Measurements from ENCODE around the gene ARID1B.

Gene ARID1B

DNA sequence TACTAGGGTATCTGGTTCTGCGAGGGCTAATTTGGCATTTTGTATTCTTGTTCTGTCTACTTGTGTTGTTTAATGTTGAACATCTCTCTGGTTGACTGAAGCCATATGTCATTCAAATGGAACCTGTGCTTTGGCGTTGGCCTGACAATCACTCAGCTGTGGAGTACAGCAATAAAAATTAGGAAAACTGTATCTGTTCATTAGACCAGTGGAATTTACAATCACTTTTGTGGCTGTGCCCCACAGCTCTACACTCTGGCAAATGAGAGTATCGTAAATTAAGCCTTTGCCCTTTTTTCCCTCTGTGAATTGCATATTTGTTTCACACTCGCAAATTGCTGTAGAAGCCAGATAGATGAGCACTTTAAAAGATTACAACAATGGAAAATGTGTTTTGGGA, 102.0 kb downstream of the ARID1B start:
- DNase-seq (ENCODE audit: low read depth), result no peak

DNA sequence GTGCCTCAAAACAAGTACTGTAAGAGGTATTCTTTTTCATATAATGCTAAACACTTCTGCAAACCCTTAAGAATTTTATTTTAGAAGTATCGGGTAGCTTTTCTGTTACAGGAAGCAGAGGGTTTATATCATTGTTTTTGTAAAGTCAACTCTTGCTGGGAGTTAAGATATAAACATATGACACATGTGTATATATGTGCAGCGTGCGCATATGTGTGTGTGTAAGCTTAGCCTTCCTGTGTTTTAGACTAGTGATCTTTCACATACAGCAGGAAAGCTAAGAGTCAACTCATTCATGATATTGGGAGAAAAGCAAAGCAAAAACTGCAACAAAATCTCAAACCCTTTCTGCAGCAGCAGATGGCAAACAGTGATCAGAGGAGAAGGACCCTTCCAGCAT, 102.4 kb downstream of the ARID1B start:
- no peak for DNase-seq (ENCODE audit: low read depth)

DNA sequence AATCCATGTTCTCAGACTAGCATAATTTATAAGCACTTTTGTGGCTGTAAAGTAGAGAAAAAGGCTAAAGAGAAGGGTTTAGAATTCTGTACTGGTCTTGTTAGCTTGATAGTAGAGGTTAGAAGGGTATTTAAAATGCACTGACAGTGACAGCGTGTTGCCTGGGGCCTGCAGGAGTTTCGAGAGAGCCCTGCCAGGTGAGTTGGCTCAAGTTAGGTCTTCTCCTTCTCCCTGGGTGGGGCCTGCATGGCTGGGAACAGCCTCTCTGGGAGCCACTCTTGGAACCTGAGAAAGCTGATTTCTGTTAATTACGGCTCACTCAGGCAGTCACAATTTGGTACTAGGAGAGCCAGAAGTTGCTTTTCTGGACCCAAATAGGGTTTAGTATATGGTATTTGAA, 103.7 kb downstream of the ARID1B start:
- no peak for DNase-seq (ENCODE audit: low read depth)

DNA sequence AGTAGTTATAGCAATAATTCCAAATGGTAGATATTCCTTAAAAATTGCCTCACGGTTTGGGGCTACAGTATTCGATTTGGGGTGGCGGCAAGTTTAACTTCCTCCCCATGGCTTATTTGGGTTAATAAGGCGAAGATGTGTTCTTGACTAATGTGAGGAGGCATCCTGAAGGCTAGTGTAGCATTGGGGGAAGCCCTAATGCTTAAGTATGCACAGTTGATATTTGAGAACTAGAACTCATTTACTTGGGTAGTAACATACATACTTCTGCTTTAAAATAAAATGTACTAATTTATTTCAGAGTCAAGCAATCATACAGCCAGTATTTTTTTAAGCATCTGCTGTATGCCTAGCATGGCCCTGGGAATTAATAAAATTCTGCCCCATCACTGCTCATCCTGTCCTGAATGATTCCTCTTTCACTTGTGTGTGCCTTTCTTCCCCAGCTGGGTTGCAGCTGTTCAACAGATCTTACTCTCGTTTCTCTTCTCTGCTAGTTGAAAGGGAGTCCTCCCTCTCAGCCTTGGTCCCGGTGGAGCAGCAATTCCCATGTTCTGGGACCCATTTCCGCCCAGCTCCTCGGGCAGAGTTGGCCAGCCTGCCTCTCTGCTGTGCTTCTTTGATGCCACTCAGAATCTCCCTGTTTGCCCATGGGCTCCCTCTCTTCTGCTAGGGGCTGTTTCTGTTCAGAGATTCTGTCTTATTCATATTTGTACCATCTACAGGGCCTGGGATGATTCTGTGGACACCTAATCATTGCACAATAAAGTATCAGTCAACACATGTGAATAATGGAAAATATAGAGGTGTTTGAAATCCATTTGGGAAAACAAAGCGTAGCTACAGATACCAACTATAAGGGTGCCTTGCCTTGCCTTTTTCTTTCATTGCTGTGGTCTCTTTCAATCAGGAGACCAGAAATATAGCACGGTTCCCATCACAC, 104.8 kb downstream of the ARID1B start:
- DNase-seq (ENCODE audit: low read depth), result no peak

DNA sequence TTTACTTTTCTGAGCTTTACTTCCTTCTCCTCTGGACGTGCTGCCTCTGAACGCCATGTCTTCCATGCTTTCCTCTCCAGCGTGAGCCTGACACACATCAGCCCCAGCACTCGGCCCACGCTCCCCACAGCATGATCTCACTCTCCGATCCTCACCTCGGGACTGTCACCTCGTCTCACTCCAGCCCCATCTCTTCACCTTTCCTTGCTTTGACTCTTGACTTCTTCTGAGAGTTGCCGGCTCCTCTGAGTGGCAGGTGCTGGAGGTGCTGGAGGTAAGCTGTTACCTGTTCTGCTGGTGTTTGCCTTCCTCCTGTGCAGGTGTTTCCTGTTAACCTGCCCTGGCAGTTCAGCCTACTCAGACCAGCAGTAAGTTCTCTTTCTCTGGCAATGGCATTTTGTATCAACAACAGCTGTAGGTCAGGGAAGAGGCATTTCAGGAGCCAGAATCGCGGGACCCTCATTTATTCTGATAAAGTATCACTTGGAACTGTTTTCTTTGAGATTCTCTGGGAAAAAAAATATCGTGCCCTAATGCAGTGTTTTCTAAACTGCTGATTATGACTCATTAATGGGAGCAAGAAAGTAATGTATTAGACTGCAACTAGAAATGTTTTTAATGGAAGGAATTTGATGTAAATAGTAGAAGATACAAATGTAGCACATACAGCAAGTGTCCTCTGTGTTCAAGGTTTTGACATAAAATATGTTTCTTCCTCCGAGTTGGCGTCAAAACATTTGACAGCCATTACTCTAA, 106.5 kb downstream of the ARID1B start:
- DNase-seq (ENCODE audit: low read depth), result no peak

DNA sequence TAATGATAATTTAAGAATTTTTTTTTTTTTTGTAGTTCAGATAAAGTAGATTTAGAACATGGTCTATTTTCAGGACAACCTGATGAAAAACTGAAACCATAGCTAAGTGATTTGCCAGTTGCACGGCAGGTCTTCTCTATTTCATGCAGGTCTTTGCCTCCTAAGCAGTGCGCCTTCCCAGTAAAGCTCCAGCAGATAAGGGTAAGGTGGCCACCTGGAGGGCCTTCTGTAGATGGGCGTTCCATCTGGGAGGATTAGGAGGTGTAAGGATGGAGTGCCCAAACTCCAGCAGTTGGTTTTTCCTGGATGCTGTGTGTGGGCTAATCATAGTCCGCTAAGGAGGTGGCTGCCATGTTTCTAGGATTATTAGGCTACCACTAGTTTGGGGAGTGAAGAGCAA, 107.1 kb downstream of the ARID1B start:
- no peak for DNase-seq (ENCODE audit: low read depth)

DNA sequence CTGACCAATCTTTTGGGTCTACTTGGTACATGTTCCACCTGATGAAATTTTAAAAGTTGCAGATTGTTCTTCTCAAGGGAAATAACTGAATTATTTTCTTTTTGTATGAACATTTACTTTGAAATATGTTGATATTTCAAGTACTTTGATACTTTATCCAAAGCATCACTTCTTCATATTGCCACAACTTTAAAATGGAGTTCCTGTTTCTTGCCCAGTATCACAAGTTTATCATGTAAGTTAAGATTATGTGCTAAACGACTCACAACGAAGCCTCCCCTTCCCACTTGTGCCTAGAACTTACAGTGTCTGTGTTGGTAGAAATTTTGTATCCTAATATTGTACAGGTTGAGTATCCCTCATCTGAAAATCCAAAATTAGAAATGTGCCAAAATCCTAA, 108.4 kb downstream of the ARID1B start:
- DNase-seq (ENCODE audit: low read depth), result no peak

DNA sequence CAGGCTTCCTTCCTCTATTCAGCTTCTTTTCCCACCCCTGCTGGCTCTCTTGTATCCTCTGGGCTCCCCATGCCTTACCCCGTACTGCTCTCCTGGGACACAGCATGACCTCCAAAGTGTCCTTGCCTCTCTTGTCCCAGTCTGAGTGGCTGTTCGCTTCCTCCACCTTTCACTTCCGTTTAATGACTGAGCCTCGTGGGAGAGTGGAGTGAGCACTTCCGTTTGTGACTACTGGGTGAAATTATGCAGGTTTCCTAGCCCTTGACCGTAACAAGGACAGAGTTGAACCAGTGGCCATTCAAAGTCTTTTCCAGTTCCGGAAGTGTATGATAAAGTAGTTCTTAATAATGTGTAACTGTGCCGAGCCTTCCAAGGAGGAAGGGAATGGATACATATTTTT, 109.2 kb downstream of the ARID1B start:
- no peak for DNase-seq (ENCODE audit: low read depth)

DNA sequence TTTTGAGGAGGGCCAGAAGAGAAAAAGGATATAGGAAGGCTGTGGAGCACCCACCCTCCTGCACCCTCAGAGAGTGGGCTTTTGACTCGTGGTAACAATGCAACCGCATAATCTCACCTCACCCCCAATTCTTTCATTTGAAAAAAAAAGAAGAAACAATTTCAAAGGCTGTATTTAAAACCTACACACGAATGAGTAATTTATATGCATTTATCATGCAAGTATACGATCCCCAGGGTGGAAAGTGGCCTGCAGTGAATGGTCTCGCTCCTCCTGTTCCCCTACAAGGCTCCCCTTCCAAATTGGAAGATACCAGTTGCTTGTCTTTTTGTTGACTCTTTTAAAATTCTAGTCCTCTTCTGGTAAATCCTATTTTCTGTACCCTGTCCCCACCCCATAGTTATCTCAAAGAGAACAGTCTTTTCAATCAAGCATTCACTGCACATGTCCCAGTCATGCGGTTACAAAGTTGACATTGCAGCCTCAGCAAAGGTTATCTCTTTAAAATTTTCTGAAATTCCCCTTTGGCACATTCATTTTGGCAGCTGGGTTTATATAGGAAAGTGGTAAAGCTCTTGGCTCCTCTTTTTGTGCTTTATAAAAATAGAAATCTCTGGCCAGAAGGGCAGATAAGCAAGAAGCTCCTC, 110.6 kb downstream of the ARID1B start:
- no peak for DNase-seq (ENCODE audit: low read depth)

DNA sequence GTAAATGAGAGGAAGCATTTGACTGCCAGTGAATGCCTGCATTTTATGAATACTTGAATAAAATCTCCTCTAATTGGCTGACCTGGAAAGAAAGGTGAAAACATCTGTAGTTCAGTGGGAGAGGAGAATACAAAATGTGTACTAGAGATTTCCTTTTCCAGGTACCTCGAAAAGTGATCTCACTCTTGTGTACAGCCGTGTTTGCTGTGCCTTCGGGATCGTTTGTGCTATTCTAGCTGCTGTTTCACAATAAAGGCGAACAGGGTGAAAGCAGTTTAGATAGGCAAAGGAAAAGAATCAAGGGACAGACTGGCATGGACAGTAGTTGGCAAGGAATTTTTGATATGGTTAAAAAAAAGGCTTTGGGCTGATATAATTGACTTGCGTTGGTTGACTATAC, 112.3 kb downstream of the ARID1B start:
- no peak for DNase-seq (ENCODE audit: low read depth)

DNA sequence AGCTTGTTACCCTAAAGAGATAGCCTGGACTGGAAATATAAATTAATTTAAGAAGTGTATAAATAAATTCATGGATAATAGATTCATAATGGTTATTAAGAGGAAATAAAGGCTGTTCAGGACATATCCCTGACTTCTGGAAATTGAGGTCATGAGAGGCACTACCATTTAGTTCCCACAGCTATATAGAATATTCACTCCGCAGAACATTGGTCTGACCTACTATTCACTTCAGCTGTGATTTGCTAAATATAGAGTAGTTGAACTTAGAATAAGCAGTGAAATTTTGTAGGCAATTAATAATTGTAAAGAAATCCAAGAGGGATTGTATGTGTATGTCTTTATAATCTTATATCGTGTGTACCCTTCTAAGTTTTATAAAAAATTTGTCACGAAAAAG, 112.8 kb downstream of the ARID1B start:
- no peak for DNase-seq (ENCODE audit: low read depth)

DNA sequence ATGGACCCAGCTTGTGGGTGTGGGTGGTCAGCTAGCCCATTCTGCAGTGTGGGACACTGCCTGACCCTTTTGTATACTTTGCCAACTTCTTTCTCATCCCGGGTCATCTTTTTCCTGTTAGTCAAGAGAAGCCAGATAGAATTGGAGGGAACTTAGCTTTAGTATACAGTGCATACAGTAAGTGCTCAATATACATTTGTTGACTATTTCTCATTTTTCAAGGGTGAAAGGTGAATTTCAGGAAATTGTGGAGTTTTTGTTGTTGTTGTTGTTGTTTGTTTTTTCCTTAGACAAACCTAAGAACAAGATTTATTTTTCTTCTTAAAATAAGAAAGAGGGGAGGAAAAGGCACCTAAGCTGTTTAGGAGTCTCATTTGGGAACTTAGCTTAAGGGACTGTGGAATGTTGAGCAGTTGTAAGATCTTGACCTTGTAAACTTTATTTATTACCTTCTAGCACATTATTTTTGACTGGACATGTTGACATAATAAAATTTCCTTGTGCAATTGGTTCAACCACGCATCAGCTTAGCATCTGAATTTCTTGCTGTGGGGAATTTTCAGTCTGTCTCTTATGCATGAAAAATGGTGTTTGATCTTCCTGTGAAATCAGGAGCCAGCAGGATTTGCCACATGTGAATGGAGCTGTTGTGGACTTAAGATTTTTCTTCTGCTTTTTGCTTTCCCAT, 113.6 kb downstream of the ARID1B start:
- DNase-seq (ENCODE audit: low read depth), result no peak

DNA sequence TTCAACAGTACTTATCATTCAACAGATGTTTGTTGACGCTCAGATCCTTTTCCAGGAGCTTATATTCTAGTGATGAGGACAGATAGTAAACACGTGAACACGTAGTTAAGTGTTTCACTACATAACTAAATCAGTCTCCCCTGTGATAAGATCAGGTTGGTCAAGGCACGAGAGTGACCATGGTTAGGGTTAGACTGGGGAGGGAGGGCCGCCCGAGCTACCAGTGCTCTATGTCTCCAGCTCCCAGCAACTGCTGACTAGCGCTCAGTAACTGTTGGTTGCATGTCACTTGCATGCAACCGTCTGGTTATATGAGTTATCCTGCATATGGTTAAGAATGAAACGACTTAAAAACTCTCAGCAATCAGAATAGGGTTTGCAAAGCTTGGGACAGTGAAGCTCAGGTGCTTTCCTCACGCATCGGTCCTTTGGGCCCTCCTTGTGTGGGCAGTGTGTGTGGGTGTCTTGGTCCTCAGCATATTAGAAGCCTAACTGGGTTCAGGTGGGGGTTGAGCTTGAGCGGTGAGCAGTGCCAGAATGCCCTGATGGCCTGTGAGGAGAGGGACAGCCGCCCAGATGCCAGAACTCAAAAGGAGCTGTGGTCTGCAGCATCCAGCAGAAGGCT, 120.8 kb downstream of the ARID1B start:
- no peak for DNase-seq (ENCODE audit: low read depth)

DNA sequence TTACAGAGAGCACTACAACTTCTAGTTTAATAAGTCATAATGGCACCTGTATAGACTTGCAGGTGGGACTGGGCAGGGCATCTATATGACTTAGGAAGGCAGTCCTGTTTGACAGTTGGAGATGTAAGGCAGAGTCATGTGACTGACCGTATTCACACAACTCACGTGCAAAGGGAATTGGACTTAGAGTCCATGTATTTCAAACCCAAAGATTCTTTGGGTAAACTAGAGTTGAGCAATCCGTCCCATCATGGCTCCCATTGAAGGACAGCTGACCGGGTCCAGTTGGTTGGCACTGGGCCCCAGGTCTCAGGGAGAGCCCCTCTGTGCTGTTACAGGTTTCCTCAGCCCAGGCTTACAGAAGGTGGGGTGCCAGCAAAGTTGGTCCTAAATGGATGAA, 121.9 kb downstream of the ARID1B start:
- no peak for DNase-seq (ENCODE audit: low read depth)

DNA sequence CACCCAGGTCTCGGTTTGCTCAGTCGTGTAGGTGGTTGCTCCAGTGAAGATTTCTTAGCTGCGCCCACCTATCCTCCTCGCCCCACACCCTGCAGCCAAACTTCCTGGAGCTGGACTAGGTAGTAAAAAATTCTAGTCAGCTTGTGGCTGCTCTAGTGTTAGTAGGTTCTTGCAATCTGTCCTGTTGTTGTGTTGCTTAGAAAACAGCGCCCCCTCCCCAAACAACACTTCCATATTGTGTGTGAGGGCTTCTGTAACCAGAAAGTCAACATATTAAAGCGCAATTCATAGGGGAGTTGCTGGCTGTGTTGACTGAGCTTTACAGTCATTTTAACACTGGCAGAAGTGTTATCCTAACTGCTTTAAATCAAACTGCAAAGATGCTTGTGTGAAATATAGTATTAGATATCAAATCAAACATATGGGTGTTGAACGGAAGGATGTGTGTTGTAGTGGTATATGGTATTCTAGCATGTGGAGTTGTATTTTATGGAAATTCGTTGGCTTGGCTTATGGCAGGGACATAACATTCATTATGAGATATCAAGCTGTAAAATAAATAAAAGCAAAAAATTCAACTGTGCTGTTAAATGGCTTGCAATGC, 122.5 kb downstream of the ARID1B start:
- no peak for DNase-seq (ENCODE audit: low read depth)

DNA sequence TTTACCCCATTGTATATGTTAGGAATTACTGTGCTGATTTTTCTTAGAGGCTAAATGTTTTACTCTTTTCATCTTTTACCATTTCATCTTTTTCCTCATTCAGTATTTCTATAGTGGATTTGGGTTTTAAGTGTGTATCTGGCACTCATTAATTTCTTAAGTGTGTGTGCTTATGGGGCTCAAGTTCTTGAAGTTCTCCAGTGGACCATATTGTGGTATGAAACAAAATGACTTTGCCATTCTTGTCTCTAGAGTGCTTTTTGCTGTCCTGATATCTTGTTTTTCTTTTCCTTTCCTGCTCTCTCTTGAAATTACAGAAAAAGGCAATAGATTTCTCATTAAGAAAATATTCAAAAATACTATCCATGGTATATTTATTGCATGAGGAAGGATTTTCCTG, 123.1 kb downstream of the ARID1B start:
- no peak for DNase-seq (ENCODE audit: low read depth)

DNA sequence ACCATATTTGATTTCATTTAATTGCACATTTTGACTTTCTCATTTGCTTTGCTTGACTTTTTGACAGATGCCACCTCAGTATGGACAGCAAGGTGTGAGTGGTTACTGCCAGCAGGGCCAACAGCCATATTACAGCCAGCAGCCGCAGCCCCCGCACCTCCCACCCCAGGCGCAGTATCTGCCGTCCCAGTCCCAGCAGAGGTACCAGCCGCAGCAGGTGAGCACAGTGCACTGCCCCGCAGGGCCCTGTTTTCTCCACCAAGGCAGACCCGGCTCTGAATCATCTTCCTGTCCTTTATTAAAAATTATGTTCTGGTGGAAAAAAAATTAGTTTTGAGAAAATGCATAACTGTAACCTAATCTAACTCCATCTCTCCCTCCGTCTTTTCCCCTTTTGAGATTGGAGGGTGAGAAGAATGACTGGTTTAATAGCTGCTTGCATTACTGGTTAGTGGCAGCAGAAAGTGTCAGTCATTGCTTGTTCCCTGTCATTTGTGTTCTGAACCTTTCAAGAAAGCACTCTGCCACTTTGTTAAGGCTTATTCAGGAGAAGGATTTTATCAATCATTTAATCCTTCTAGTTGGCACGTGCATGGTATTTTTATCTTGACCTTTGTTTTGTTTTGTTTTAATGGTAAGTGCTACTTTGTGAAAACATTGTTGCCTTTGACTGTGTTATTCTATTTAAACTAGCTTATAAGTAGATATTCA, 124.3 kb downstream of the ARID1B start:
- no peak for DNase-seq (ENCODE audit: low read depth)

DNA sequence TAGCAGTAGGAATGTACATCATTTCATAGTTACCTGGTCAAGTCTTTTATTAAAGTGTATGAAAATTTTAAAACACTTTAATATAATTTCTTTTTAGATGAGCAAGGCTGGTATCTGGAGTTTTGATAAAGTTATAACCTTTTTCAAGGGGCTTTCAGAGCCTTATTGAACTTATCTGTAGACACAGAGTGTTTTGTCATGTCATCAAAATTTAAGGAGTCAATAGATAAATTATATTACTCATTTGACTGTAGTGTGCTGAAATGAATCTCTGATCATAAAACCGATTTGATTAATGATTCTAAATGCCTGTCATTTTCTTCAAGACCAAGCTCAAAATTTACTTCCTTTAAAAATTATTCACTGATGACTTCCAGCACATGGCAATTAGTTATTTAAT, 125.6 kb downstream of the ARID1B start:
- DNase-seq (ENCODE audit: low read depth), result no peak

DNA sequence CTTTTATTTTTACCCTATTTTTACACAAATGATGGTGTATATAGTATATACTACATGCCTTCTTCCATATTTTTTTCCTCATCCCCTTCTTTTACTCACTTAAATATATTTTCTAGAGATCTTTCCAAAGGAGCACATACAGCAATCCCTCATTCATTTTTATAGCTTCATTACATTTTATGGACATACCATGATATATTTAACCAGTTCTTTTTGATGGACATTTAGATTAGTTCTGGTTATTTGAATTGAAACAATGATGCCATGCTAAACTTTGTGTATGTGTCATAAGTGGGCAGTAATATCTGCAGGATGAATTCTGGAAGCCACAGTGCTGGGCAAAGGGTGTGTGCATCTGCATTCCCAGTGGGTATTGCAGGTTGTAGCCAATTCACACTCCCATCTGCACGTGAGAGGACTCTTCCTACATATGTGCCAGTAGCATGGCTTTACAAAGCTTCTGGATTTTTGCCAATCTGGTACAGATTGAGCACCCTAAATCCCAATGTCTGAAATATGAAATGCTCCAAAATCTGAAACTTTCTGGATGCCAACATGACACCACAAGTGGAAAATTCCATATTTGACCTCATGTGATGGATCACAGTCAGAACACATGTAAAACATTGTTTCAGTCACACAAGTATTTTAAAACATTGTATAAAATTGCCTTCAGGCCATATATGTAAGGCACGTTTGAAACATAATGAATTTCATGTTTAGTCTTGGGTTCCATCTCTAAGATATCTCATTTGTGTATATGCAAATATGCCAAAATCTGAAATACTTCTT, 127.2 kb downstream of the ARID1B start:
- DNase-seq (ENCODE audit: low read depth), result no peak

DNA sequence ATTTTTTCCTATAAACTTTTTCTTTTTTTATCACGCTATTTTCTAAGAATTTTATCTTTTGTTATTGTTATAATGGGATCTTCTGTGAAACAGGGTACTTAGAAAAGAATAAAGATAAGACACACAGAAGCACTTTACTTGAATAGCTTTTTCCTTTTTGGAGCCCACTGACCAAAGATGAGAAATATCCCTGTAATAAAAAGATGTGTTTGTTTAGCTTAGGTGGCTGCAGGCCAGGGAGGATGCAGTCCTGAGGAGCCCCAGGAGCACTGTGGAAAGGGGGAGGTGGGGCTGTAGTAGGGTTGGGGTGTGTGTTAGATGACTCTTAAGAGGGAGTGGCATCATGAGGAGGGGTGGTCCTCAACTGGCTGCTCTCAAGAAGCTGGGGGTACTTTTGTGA, 128.6 kb downstream of the ARID1B start:
- no peak for DNase-seq (ENCODE audit: low read depth)

Data from T follicular helper cell (primary cell).